WTC11 (cell line): ENCODE results near the gene PHKB. TPM values are rescaled to one million over a fixed set of nuclear protein-coding genes. Genes with fewer than 3 reads are reported as not detected.

Experiments used
- ATAC-seq: fragments of 200-7000 bp; cut with Tn5 transposase; 2 replicates; pipeline ENCODE4 v1.10.0; 2021; ENCODE audit warnings: mild to moderate bottlenecking, moderate library complexity
- CTCF ChIA-PET: fragments of 300-600 bp; sonication (Branson Sonifier 250); formaldehyde crosslinking; loops from one replicate; lab custom pipeline; 2021; ENCODE audit warnings: antibody characterized with exemption; lab: Charles Lee
- POLR2A ChIA-PET: fragments of 350-600 bp; sonication (Branson Sonifier 250); formaldehyde crosslinking; loops from one replicate; lab custom pipeline; 2021; ENCODE audit warnings: antibody characterized with exemption; lab: Charles Lee
- DNase-seq: peaks from one replicate; pipeline ENCODE4 v3.0.0; 2021; ENCODE audit warnings: low spot score
- H3K27ac Mint-ChIP-seq: 2 replicates; pipeline ENCODE4 v1.8.0; 2021; ENCODE audit warnings: mixed read lengths
- H3K27me3 Mint-ChIP-seq: 2 replicates; pipeline ENCODE4 v1.8.0; 2021; ENCODE audit warnings: low read depth, mild to moderate bottlenecking, moderate library complexity, mixed read lengths
- H3K36me3 Mint-ChIP-seq: 2 replicates; pipeline ENCODE4 v1.8.0; 2021; ENCODE audit warnings: mixed read lengths
- H3K4me1 Mint-ChIP-seq: 2 replicates; pipeline ENCODE4 v1.8.0; 2022; ENCODE audit warnings: mixed read lengths
- H3K4me3 Mint-ChIP-seq: 2 replicates; pipeline ENCODE4 v1.8.0; 2021; ENCODE audit warnings: mild to moderate bottlenecking, moderate library complexity, mixed read lengths
- H3K9me3 Mint-ChIP-seq: 2 replicates; pipeline ENCODE4 v1.8.0; 2021; ENCODE audit warnings: mixed read lengths
- ATF1 ChIP-seq: sonication (generic); formaldehyde crosslinking; IDR thresholded peaks from 2 replicates; pipeline ENCODE4 v1.8.1; 2023; ENCODE audit warnings: mild to moderate bottlenecking, moderate library complexity, missing genetic modification reagents
- CDX4 ChIP-seq: fragments of 250-450 bp; sonication (Bioruptor Pico); IDR thresholded peaks from 2 replicates; pipeline ENCODE4 v1.9.0; 2021; ENCODE audit warnings: moderate library complexity, mild to moderate bottlenecking, inconsistent platforms, borderline replicate concordance
- FOXK1 ChIP-seq: sonication (generic); formaldehyde crosslinking; IDR thresholded peaks from 2 replicates; pipeline ENCODE4 v1.8.0; 2022; ENCODE audit warnings: mild to moderate bottlenecking, moderate library complexity, missing genetic modification reagents
- FOXP4 ChIP-seq: sonication (generic); formaldehyde crosslinking; IDR thresholded peaks from 2 replicates; pipeline ENCODE4 v1.8.0; 2022; ENCODE audit warnings: mild to moderate bottlenecking, missing genetic modification reagents
- GRHL2 ChIP-seq: fragments of 250-450 bp; sonication (Bioruptor Pico); IDR thresholded peaks from 2 replicates; pipeline ENCODE4 v1.8.0; 2022; ENCODE audit warnings: mild to moderate bottlenecking, moderate library complexity; ENCODE audit not compliant: insufficient replicate concordance, severe bottlenecking
- IRF1 ChIP-seq: sonication (generic); formaldehyde crosslinking; IDR thresholded peaks from 2 replicates; pipeline ENCODE4 v1.8.0; 2023; ENCODE audit warnings: missing genetic modification reagents
- JUN ChIP-seq: sonication (generic); formaldehyde crosslinking; IDR thresholded peaks from 2 replicates; pipeline ENCODE4 v1.8.0; 2023; ENCODE audit warnings: mild to moderate bottlenecking, missing genetic modification reagents
- MAX ChIP-seq: sonication (generic); formaldehyde crosslinking; IDR thresholded peaks from 2 replicates; pipeline ENCODE4 v1.8.0; 2022; ENCODE audit warnings: mild to moderate bottlenecking, missing genetic modification reagents
- MLX ChIP-seq: sonication (generic); formaldehyde crosslinking; IDR thresholded peaks from 2 replicates; pipeline ENCODE4 v1.8.1; 2023; ENCODE audit warnings: mild to moderate bottlenecking, missing genetic modification reagents, moderate library complexity
- NR1H2 ChIP-seq: sonication (generic); formaldehyde crosslinking; IDR thresholded peaks from 2 replicates; pipeline ENCODE4 v1.9.0; 2021; ENCODE audit warnings: mild to moderate bottlenecking, moderate library complexity, missing genetic modification reagents
- PREB ChIP-seq: sonication (generic); formaldehyde crosslinking; IDR thresholded peaks from 2 replicates; pipeline ENCODE4 v1.8.1; 2022; ENCODE audit warnings: mild to moderate bottlenecking, missing genetic modification reagents, moderate library complexity, borderline replicate concordance
- TEAD1 ChIP-seq: sonication (generic); formaldehyde crosslinking; IDR thresholded peaks from 2 replicates; pipeline ENCODE4 v1.8.0; 2022; ENCODE audit warnings: mild to moderate bottlenecking, missing genetic modification reagents
- ZBTB43 ChIP-seq: sonication (generic); formaldehyde crosslinking; IDR thresholded peaks from 2 replicates; pipeline ENCODE4 v1.8.1; 2023; ENCODE audit warnings: mild to moderate bottlenecking, missing genetic modification reagents
- total RNA-seq: library from RNA; stranded (reverse); gene quantifications from 3 replicates; pipeline ENCODE4 v1.2.3, GENCODE V29; 2021

The PHKB gene
- total RNA-seq, 1 experiment from 2014 or later = 43.9 TPM

- no peak for TF ChIP-seq CDX4 (CRISPR knock-in tag)
Measured at GRCh38 chr16:47617732-47618131, 156.6 kb downstream of the PHKB start (continued).

- ChIA-PET CTCF (no interaction called here), POLR2A (no interaction called here)
- TF ChIP-seq TEAD1 (CRISPR knock-in tag) (no peak), GRHL2 (CRISPR knock-in tag) (no peak), MLX (CRISPR knock-in tag) (no peak), IRF1 (CRISPR knock-in tag) (no peak)
- Mint-ChIP-seq H3K9me3 (no peaks in the 10 kb centered on the region), H3K4me1 (peaks cover 27% of the 10 kb centered on the region), H3K36me3 (no peaks in the 10 kb centered on the region), H3K27me3 (no peaks in the 10 kb centered on the region), H3K27ac (no peak overlapping the region), H3K4me3 (no peak overlapping the region)
- DNase-seq (no peak), ATAC-seq (no peak)
Measured at GRCh38 chr16:47622451-47623176, 161.5 kb downstream of the PHKB start.

- ATAC-seq = no peak
- POLR2A ChIA-PET = no interaction called here
- no peak for TF ChIP-seq FOXK1
- TF ChIP-seq NR1H2 (CRISPR knock-in tag) = no peak
- no peak for TF ChIP-seq FOXP4 (CRISPR knock-in tag)
- TF ChIP-seq ATF1 (CRISPR knock-in tag) = no peak
- no peak for TF ChIP-seq MAX (CRISPR knock-in tag)
- no peak for TF ChIP-seq PREB (CRISPR knock-in tag)
- TF ChIP-seq ZBTB43 (CRISPR knock-in tag) = no peak
- no peak for TF ChIP-seq JUN
- Mint-ChIP-seq H3K36me3 (peaks cover 2% of the 10 kb centered on the region; the same call in 1 of the 2 replicates), H3K27me3 (no peaks in the 10 kb centered on the region), H3K4me3 (no peak overlapping the region), H3K4me1 (peaks cover 16% of the 10 kb centered on the region), H3K9me3 (no peaks in the 10 kb centered on the region), H3K27ac (no peak overlapping the region)
- CTCF ChIA-PET = no interaction called here
- no peak for DNase-seq
Measured at GRCh38 chr16:47624563-47624962, 163.4 kb downstream of the PHKB start.
